Superior temporal gyrus (tissue), 1 donor: ENCODE results near the gene ANXA5.
A peak's percentile ranks its signal among the peaks of the same experiment; 100 is the strongest.
"Not testable (repeated sequence)": the region's sequence is repeated elsewhere in the genome, so short reads cannot be mapped to it uniquely, and the experiment has no call there.

Experiments used
- DNase-seq: peaks from one replicate; pipeline ENCODE4 v3.0.0-alpha.2; 2016; ENCODE audit errors: extremely low spot score

ANXA5 gene

DNA sequence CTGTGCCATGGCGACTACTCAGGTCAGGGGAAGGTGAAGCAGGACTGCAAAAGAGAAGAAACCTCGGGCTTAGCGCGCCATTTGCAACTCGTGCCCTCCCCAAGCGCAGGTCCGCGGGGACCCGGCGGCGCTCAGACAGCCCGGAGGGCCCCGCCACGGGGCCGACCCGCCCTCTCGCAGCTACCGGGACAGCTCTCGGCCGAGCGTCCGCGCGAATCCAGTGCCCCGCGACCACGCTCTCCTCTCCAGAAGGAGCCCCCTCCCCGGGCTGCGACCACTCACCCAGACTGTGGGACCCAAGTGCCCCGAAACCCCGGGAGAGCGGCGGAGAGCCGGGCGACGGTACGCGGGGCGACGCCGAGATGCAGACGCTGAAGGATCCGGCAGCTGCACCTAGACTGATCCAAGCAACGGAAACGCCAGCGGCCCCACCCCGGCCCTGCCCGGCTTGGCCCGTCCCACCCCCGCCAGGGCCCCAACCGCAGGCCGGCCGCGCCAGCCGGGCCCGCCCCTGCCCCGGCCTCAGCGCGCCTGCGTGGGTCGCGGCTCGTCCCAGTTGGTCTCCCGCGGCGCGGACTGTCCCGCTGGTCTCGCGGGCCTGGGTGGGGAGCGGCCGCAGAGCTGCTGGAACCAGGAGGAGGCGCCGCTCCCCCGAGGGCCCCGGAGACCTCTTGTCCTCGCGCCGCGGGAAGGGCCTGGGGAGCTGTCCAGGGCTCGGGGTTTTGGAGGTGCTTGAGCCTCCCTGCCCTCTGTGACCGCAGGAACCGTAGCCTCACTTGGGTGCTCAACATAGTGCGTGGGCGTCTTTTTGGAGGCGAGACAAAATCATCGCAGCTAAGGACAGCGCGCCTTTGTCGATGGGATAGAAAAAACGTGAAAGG lies at the start of gene ANXA5:
Gene ANXA5, minus strand, starts transcription at position 400 of the 881 bp plus-strand sequence. Its CDS starts 391 bp downstream, at position 9.
- peak; percentile 71 for DNase-seq

GRCh38 chr4:121742794-121743193 lies 46.0 kb upstream of the ANXA5 start:
- DNase-seq: no peak

DNA sequence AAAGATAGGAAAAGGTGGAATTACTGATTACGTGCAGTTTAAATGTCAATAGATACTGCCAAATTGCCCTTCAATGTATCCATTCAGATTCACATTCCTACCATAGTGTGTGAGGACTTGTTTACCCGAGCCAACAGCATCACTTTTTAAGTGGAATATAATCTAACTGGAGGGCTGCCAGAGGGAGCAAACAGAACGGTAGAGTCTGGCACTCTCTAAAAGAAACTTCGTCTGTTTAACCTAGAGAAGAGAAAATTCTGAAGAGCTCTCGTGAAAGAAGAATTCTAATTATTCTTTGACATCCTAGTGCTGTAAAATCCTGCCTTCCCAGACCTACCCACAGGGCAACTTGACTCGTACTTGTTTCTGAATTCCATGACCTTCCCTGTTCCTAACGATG lies 45.0 kb upstream of the ANXA5 start:
- DNase-seq: no peak

- DNase-seq: no peak
Measured at GRCh38 chr4:121740796-121741409, 44.1 kb upstream of the ANXA5 start.

DNA sequence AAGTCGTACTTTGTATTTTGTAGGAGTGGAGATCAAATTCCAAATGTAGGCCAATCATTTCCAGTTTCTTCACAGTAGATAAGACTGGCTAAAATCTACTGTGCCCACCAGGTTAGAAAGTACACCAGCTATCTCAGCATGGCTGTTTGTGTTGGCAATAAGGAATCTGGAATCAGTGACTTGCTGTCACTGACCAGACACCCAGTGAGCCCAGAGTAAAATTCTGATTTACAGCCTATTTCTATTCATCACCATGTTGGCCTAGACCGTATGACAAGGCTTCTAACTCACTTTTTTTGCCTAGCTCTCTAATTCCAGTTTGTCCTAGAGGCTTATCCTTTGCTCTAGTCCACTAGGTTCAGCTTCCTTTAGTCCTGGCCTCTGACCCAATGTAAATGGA lies 42.8 kb upstream of the ANXA5 start:
- DNase-seq: no peak

DNA sequence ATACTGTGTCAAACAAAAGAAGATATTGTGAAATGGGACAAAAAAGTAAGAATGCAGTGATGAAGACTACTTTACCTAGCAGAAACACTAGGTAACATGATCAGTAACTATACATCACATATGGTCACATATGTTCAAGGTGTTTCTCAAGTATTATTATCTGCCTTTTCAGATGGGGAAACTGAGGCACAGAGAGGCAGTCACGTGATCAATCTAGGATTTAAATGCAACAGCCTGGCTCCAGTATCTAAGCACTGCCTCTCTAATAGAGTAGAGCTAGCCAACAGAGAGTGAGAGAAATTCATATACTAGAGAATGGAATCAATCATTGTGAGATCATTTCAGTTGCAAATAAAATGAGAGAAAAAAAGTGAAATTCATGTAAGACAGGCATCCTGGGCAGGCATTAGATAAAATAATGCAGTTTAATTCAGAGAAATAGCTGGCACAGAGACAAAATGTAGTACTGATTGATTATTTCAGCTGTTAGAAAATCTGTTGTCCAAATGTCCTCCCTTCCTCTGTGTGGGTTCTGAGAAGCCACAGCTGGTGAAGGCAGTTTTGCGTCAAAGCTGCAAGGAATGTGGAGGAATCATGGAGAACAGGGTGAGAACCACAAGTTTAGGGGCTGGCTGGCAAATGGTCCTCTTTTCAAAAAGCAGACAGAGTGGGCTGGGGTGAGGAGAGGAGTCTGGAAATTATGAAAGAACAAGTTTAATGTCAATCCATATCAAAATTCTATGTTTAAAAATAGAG lies 42.2 kb upstream of the ANXA5 start:
- DNase-seq: no peak

GRCh38 chr4:121737846-121738554 lies 41.2 kb upstream of the ANXA5 start:
- peak; percentile 36 for DNase-seq

DNA sequence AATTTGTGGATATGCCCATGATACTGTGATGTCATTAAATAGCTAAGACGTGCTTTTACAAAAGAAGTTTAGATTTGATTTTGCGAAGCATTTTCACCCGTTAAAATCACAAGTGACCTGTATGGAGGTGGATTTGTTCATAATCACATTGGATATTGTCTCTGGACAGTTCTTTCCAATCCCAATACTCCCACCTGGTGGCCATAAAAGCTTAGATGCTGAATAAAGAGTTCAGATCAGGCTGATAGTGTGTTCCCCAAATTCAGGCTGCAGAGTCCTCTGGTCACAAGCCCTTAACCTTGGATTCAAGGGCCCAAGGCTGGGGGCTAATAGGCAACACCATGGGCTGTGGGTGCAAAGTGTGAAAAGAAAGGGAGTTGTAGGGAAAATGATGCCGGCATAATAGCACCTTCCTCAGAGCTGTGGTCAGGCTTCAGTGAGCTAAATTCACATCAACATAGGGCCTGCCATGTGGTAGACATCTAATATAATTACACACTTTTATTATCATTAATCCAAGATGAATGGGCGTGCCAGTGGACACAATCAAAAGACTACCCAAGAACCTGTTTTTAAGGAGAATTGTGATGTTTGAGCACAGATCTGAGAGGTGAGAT lies 40.1 kb upstream of the ANXA5 start:
- DNase-seq: peak; percentile 74

DNA sequence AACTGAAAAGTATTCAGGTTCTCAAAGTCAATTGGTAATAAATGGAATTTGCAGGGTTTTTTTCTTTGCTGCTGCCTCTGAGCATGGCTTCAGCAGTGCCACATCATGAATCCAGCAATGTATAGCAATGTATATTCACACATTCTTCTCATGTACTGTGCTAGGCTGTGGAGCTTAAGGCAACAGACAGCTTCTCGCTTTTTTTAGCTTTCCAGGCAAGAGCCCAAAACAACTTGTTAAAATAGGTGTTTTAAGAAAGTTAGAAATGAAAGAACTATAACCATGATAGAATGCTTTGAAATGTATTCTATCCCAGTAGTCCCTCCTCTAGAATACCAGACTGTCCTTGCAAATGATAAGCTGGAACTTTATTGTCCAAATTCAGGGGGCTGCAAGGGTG lies 37.8 kb upstream of the ANXA5 start:
- peak; percentile 69 for DNase-seq

GRCh38 chr4:121733942-121734341 lies 37.2 kb upstream of the ANXA5 start:
- no peak for DNase-seq

DNA sequence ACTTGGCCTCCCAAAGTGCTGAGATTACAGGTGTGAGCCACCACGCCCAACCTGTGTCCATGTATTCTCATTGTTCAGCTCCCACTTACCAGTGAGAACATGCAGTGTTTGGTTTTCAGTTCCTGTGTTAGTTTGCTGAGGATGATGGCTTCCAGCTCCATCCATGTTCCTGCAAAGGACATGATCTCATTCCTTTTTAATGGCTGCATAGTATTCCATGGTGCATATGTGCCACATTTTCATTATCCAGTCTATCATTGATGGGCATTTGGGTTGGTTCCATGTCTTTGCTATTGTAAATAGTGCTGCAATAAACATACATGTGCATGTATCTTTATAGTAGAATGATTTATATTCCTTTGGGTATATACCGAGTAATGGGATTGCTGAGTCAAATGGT lies 33.0 kb upstream of the ANXA5 start:
- DNase-seq: not testable (repeated sequence)

DNA sequence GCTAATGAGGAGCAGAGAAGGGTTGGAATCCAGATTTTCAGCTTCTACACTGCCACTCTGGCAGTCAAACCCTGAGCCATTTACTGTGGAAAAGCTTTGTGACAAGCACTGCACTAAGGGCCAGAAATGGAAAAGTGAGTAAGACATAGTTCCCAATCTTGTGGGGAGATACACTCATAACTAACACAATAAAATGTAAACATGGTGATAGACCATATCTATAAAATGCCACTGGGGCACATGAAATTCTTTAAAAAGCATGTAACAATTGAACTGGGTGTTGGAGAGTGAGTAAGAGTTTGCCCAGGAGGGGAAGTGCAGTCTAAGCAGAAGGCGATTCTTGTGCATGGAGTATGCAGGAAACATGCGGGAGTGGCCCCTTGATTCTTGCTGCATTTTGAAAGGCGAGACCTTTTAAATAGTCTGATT lies 32.0 kb upstream of the ANXA5 start:
- no peak for DNase-seq

- DNase-seq: no peak
Measured at GRCh38 chr4:121728066-121728465, 31.3 kb upstream of the ANXA5 start.

- peak; percentile 78 for DNase-seq
Measured at GRCh38 chr4:121726642-121727268, 30.0 kb upstream of the ANXA5 start.

GRCh38 chr4:121724671-121725070 lies 27.9 kb upstream of the ANXA5 start:
- no peak for DNase-seq

GRCh38 chr4:121721700-121722099 lies 24.9 kb upstream of the ANXA5 start:
- no peak for DNase-seq

DNA sequence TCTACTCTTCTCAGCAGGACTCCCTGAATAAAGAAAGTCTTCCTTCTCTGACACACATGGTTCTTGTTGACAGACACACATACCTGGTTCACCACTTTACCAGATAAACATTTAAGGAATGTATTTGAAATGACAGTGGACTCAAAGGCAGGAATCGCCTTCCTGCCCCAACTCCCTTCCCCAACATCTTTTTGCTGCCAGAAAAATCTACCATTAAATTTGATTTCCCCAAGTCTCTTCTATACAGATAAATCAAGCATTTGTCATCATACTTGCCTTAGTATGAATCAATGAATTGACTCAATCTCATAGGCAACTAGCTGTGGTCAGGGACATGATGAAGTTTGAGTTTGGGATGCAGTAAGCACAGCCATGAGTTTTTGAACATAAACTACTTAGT lies 23.3 kb upstream of the ANXA5 start:
- no peak for DNase-seq

DNA sequence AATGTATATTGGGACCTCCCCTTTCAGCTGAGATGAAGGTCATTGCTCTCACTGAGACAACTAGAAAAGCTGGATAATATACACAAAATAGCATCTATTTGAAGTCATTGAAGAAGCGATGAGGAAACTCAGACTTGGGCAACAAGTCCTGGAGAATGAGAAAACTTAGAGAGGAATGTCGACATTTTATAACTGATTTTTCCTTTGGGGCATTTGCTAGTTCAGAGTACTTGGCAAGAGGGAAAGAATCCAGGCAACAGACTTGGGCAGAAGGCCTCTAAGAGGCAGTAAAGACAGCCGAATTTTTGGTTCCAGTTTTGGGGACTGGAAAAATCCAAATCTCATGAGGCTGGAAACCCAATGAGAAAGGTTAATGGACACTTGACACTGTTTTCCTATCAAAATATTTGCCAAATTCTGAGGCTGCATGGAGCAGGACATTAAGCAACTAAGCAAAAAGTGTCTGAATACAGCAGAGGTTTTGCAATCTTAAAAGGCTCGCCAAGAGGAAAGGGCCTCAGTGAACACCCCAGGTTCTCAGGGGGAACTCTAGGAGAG lies 21.0 kb upstream of the ANXA5 start:
- no peak for DNase-seq

GRCh38 chr4:121714548-121714947 lies 17.8 kb upstream of the ANXA5 start:
- DNase-seq: no peak

GRCh38 chr4:121712783-121713182 lies 16.0 kb upstream of the ANXA5 start:
- DNase-seq: no peak
